MG63 (cell line): ENCODE results near the gene SPPL3. TPM values are rescaled to one million over a fixed set of nuclear protein-coding genes. Genes with fewer than 3 reads are reported as not detected.
A peak's percentile ranks its signal among the peaks of the same experiment; 100 is the strongest.

ENCODE experiments used
- DNase-seq: peaks from one replicate; pipeline ENCODE4 v3.0.0-alpha.2; 2020
- H3K27me3 ChIP-seq: fragments of 250-450 bp; sonication (Bioruptor Pico); 2 replicates; pipeline ENCODE4 v1.5.1; 2020; ENCODE audit warnings: mild to moderate bottlenecking, moderate library complexity
- H3K36me3 ChIP-seq: fragments of 250-450 bp; sonication (Bioruptor Pico); 2 replicates; pipeline ENCODE4 v1.5.1; 2020; ENCODE audit warnings: mild to moderate bottlenecking, moderate library complexity
- H3K4me3 ChIP-seq: fragments of 250-450 bp; sonication (Bioruptor Pico); 2 replicates; pipeline ENCODE4 v1.5.1; 2020; ENCODE audit warnings: mild to moderate bottlenecking, moderate library complexity
- H3K9me3 ChIP-seq: fragments of 250-450 bp; sonication (Bioruptor Pico); 2 replicates; pipeline ENCODE4 v1.5.1; 2020; ENCODE audit warnings: mild to moderate bottlenecking, moderate library complexity
- total RNA-seq: library from RNA; depleted of rRNA; stranded (reverse); fragments of >200 nt; shearing (Covaris generic); gene quantifications from 2 replicates; pipeline ENCODE4 v1.2.3, GENCODE V29; 2014; ENCODE audit warnings: low replicate concordance; rRNA removed

The SPPL3 gene
- total RNA-seq, 1 experiment from 2014 or later: 6.2 TPM

GRCh38 chr12:120721866-120722265, 182.3 kb downstream of the SPPL3 start:
- no peaks in the 10 kb centered on the region for H3K9me3 ChIP-seq
- no peaks in the 10 kb centered on the region for H3K27me3 ChIP-seq
- H3K36me3 ChIP-seq: peaks cover 44% of the 10 kb centered on the region
- no peak overlapping the region for H3K4me3 ChIP-seq
- no peak for DNase-seq

- Histone ChIP-seq H3K27me3 (no peaks in the 10 kb centered on the region), H3K4me3 (no peak overlapping the region), H3K9me3 (no peaks in the 10 kb centered on the region), H3K36me3 (peaks cover 50% of the 10 kb centered on the region)
- DNase-seq: no peak
Observed at GRCh38 chr12:120720987-120721801, 183.0 kb downstream of the SPPL3 start.

- Histone ChIP-seq H3K27me3 (no peaks in the 10 kb centered on the region), H3K36me3 (peaks cover 57% of the 10 kb centered on the region), H3K4me3 (no peak overlapping the region), H3K9me3 (no peaks in the 10 kb centered on the region)
- peak; percentile 34 for DNase-seq
Observed at GRCh38 chr12:120720234-120720986, 183.7 kb downstream of the SPPL3 start.

GRCh38 chr12:120719496-120720233, 184.5 kb downstream of the SPPL3 start:
- no peak overlapping the region for H3K4me3 ChIP-seq
- DNase-seq: no peak
- H3K27me3 ChIP-seq: no peaks in the 10 kb centered on the region
- H3K9me3 ChIP-seq: no peaks in the 10 kb centered on the region
- peaks cover 63% of the 10 kb centered on the region for H3K36me3 ChIP-seq

- Histone ChIP-seq H3K4me3 (no peak overlapping the region), H3K27me3 (no peaks in the 10 kb centered on the region), H3K9me3 (no peaks in the 10 kb centered on the region), H3K36me3 (peaks cover 67% of the 10 kb centered on the region)
- DNase-seq: no peak
Observed at GRCh38 chr12:120719072-120719471, 185.1 kb downstream of the SPPL3 start.

GRCh38 chr12:120718055-120718454, 186.1 kb downstream of the SPPL3 start:
- DNase-seq: no peak
- H3K36me3 ChIP-seq: peaks cover 74% of the 10 kb centered on the region

GRCh38 chr12:120713861-120714482, 190.2 kb downstream of the SPPL3 start:
- DNase-seq: peak; percentile 64
- H3K9me3 ChIP-seq: no peaks in the 10 kb centered on the region
- no peak overlapping the region for H3K4me3 ChIP-seq
- no peaks in the 10 kb centered on the region for H3K27me3 ChIP-seq
- peaks cover 52% of the 10 kb centered on the region for H3K36me3 ChIP-seq

More at GRCh38 chr12:120718055-120718454, 186.1 kb downstream of the SPPL3 start:
- H3K27me3 ChIP-seq: no peaks in the 10 kb centered on the region
- no peak overlapping the region for H3K4me3 ChIP-seq
- H3K9me3 ChIP-seq: no peaks in the 10 kb centered on the region

GRCh38 chr12:120712610-120713009, 191.5 kb downstream of the SPPL3 start:
- H3K4me3 ChIP-seq: no peak overlapping the region
- peaks cover 43% of the 10 kb centered on the region for H3K36me3 ChIP-seq
- no peaks in the 10 kb centered on the region for H3K27me3 ChIP-seq
- H3K9me3 ChIP-seq: no peaks in the 10 kb centered on the region
- no peak for DNase-seq

Other genes with a start within 250 kb of the SPPL3 start
- 128 and 143 TPM in 2 replicates for gene MLEC, start 217.2 kb downstream of the SPPL3 start, total RNA-seq
- 30.8 and 43.8 TPM in 2 replicates for gene UNC119B, start 193.9 kb downstream of the SPPL3 start, total RNA-seq
- gene ACADS, start 178.5 kb downstream of the SPPL3 start, total RNA-seq: 6.4 and 7.5 TPM in 2 replicates
- not detected in 2 replicates for gene HNF1A, start 74.2 kb upstream of the SPPL3 start, total RNA-seq
- 14.9 and 20.7 TPM in 2 replicates for gene C12orf43, start 112.1 kb upstream of the SPPL3 start, total RNA-seq
- 25.4 and 51.1 TPM in 2 replicates for gene OASL, start 134.9 kb upstream of the SPPL3 start, total RNA-seq
- gene P2RX7, start 228.5 kb upstream of the SPPL3 start, total RNA-seq: 2.0 and 3.3 TPM in 2 replicates